Gastrocnemius medialis (tissue), 4 donors: Measurements from ENCODE around the gene STEEP1.

ENCODE experiments used
- CTCF ChIP-seq, 5 experiments: fragments of 450-650 bp in 3 of 5; fragments of 200-600 bp in 2 of 5; sonication (generic) in 2 of 5; IDR thresholded peaks in 4 of 5; conservative IDR thresholded peaks in 1 of 5; 1 replicate in 4 of 5; 2 replicates in 1 of 5; pipeline ENCODE4 v1.5.1; 2016 to 2019; ENCODE audit warnings: antibody characterized with exemption in 5 of 5, mild to moderate bottlenecking in 3 of 5, moderate library complexity in 3 of 5
- POLR2A ChIP-seq, 2 donors: fragments of 450-650 bp; IDR thresholded peaks; one replicate each; pipeline ENCODE4 v1.6.1; 2017; ENCODE audit warnings: antibody characterized with exemption in 2 of 2, mild to moderate bottlenecking in 2 of 2, moderate library complexity in 2 of 2

GRCh38 chrX:119574394-119575266 is 9.4 kb upstream of the STEEP1 start, which contains the start of gene UBE2A:
- peak in 4 of 5 experiments; percentile 21 to 53 (median 38) for TF ChIP-seq CTCF (IDR thresholded peaks at IDR 0.05 in 4 of 5, conservative IDR thresholded peaks at IDR 0.05 in 1 of 5)
- peak; percentile 80 to 88 for TF ChIP-seq POLR2A (IDR thresholded peaks at IDR 0.05)
